CD4-positive, alpha-beta T cell treated with Interleukin-2 at 100 ng/mL for 4 hours (primary cell): Measurements from ENCODE around the gene COX8A.

Source experiments
- DNase-seq: peaks from one replicate; pipeline ENCODE4 v3.0.0-alpha.2; 2020; ENCODE audit warnings: low spot score

The COX8A gene

GRCh38 chr11:64021757-64022093 lies 47.3 kb downstream of the COX8A start:
- DNase-seq: no peak

- DNase-seq: no peak
Measured at GRCh38 chr11:64022125-64022784, 47.8 kb downstream of the COX8A start.

- no peak for DNase-seq
Measured at GRCh38 chr11:64023712-64024710, 49.6 kb downstream of the COX8A start.

- DNase-seq: no peak
Measured at GRCh38 chr11:64025205-64025604, 50.8 kb downstream of the COX8A start.
